ENCODE results near the gene PRDM9.
"Not testable (repeated sequence)": the region's sequence is repeated elsewhere in the genome, so short reads cannot be mapped to it uniquely, and the experiment has no call there.

PRDM9 gene

DNA sequence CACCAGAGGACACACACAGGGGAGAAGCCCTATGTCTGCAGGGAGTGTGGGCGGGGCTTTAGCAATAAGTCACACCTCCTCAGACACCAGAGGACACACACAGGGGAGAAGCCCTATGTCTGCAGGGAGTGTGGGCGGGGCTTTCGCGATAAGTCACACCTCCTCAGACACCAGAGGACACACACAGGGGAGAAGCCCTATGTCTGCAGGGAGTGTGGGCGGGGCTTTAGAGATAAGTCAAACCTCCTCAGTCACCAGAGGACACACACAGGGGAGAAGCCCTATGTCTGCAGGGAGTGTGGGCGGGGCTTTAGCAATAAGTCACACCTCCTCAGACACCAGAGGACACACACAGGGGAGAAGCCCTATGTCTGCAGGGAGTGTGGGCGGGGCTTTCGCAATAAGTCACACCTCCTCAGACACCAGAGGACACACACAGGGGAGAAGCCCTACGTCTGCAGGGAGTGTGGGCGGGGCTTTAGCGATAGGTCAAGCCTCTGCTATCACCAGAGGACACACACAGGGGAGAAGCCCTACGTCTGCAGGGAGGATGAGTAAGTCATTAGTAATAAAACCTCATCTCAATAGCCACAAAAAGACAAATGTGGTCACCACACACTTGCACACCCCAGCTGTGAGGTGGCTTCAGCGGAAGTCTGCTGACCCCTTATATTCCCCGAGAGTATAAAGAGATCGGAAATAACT lies 20.0 kb downstream of the PRDM9 start:
- not testable (repeated sequence) for DNase-seq (ENCODE audit: low read depth in 1 of 2, low spot score in 1 of 2)

- no peak for DNase-seq (ENCODE audit: low read depth in 1 of 2, low spot score in 1 of 2)
These were observed 21.3 kb downstream of the PRDM9 start for GRCh38 chr5:23528677-23529076.

DNA sequence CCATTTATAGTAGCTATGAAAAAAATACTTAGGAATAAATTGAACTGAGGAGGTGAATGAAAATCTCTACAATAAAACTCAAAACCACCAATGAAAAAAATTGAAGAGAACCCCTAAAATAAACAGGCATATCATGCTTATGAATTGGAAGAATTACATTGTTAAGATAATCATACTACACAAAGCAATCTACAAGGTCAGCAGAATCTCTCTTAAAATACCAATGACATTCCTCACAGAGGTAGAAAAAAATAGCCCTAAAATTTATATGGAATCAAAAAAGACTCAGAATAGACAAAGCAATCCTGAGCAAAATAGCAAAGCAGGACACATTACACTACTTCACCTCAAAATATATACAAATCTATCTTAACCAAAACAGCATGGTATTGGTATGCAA lies 23.2 kb downstream of the PRDM9 start:
- DNase-seq (ENCODE audit: low read depth in 1 of 2, low spot score in 1 of 2): no peak

- DNase-seq (ENCODE audit: low read depth in 1 of 2, low spot score in 1 of 2): no peak
These were observed 63.6 kb downstream of the PRDM9 start for GRCh38 chr5:23571059-23571458.

Data from activated T-helper 1 cell treated with anti-CD3 and anti-CD28 coated beads, Interleukin-2, amount 50 U/mL, for 16 hours (primary cell).